ENCODE results near the gene TNIP2.
"Not testable (repeated sequence)": the region's sequence is repeated elsewhere in the genome, so short reads cannot be mapped to it uniquely, and the experiment has no call there.

TNIP2 gene

GRCh38 chr4:2793586-2794485, 37.7 kb upstream of the TNIP2 start:
- no peak for DNase-seq (ENCODE audit: low read depth)

GRCh38 chr4:2792711-2793585, 36.8 kb upstream of the TNIP2 start, which contains the start of gene SH3BP2:
SH3BP2 (plus strand) TSS chr4:2793085; CDS start chr4:2820618, 27,533 bp downstream.
- no peak for DNase-seq (ENCODE audit: low read depth)

GRCh38 chr4:2792396-2792710, 36.2 kb upstream of the TNIP2 start:
- DNase-seq (ENCODE audit: low read depth): no peak

- DNase-seq (ENCODE audit: low read depth): no peak
These were observed 35.6 kb upstream of the TNIP2 start for GRCh38 chr4:2791518-2792395.

GRCh38 chr4:2790583-2791517, 34.7 kb upstream of the TNIP2 start:
- DNase-seq (ENCODE audit: low read depth): no peak

- no peak for DNase-seq (ENCODE audit: low read depth)
These were observed 33.9 kb upstream of the TNIP2 start for GRCh38 chr4:2789793-2790582.

GRCh38 chr4:2789351-2789750, 33.2 kb upstream of the TNIP2 start:
- DNase-seq (ENCODE audit: low read depth): no peak

GRCh38 chr4:2788532-2789103, 32.5 kb upstream of the TNIP2 start:
- DNase-seq (ENCODE audit: low read depth): no peak

GRCh38 chr4:2788101-2788500, 32.0 kb upstream of the TNIP2 start:
- DNase-seq (ENCODE audit: low read depth): no peak

- DNase-seq (ENCODE audit: low read depth): no peak
These were observed 31.3 kb upstream of the TNIP2 start for GRCh38 chr4:2787230-2788100.

- DNase-seq (ENCODE audit: low read depth): no peak
These were observed 30.7 kb upstream of the TNIP2 start for GRCh38 chr4:2786794-2787229.

- no peak for DNase-seq (ENCODE audit: low read depth)
These were observed 30.1 kb upstream of the TNIP2 start for GRCh38 chr4:2786152-2786671.

- DNase-seq (ENCODE audit: low read depth): no peak
These were observed 29.5 kb upstream of the TNIP2 start for GRCh38 chr4:2785613-2786012.

GRCh38 chr4:2783790-2784189, 27.7 kb upstream of the TNIP2 start:
- DNase-seq (ENCODE audit: low read depth): no peak

GRCh38 chr4:2781911-2782310, 25.8 kb upstream of the TNIP2 start:
- no peak for DNase-seq (ENCODE audit: low read depth)

GRCh38 chr4:2780643-2781042, 24.5 kb upstream of the TNIP2 start:
- DNase-seq (ENCODE audit: low read depth): not testable (repeated sequence)

GRCh38 chr4:2771264-2771663, 15.1 kb upstream of the TNIP2 start:
- no peak for DNase-seq (ENCODE audit: low read depth)

- DNase-seq (ENCODE audit: low read depth): no peak
These were observed 12.8 kb upstream of the TNIP2 start for GRCh38 chr4:2768921-2769336.
